A673 (cell line): ENCODE measurements around the gene PEPD. TPM values are rescaled to one million over a fixed set of nuclear protein-coding genes. Genes with fewer than 3 reads are reported as not detected.

Experiments used
- BruUV-seq: library from RNA; stranded (reverse); fragments of 400-500 nt; replicated peaks from 2 replicates; lab custom pipeline; 2021; lab: Mats Ljungman, UMichigan
- CTCF ChIA-PET: fragments of 300-600 bp; sonication (Branson Sonifier 250); formaldehyde crosslinking; loops from one replicate; lab custom pipeline; 2022; ENCODE audit warnings: antibody characterized with exemption; lab: Charles Lee
- POLR2A ChIA-PET: fragments of 300-600 bp; sonication (Branson Sonifier 250); formaldehyde crosslinking; loops from one replicate; lab custom pipeline; 2022; ENCODE audit warnings: antibody characterized with exemption; ENCODE audit not compliant: low non-redundant PET; lab: Charles Lee
- DNase-seq: peaks from one replicate; pipeline ENCODE4 v3.0.0-alpha.2; 2015; ENCODE audit warnings: low spot score
- H3K27ac ChIP-seq: fragments of 200-600 bp; sonication (generic); 2 replicates; pipeline ENCODE4 v1.5.1; 2016; ENCODE audit warnings: mixed run types, low read depth, mild to moderate bottlenecking, mixed read lengths, antibody characterized with exemption, low read length; ENCODE audit not compliant: poor library complexity, severe bottlenecking
- H3K27me3 ChIP-seq: fragments of 200-600 bp; sonication (generic); replicated peaks from 2 replicates; pipeline ENCODE4 v1.6.1; 2017; ENCODE audit warnings: mixed run types, low read depth, mild to moderate bottlenecking, mixed read lengths, antibody characterized with exemption, low read length; ENCODE audit not compliant: insufficient read depth, poor library complexity
- H3K36me3 ChIP-seq: fragments of 200-600 bp; sonication (generic); 2 replicates; pipeline ENCODE4 v1.6.1; 2016; ENCODE audit warnings: mixed run types, mild to moderate bottlenecking, mixed read lengths, antibody characterized with exemption, low read length; ENCODE audit not compliant: insufficient read depth, poor library complexity, severe bottlenecking
- H3K4me1 ChIP-seq: fragments of 200-600 bp; sonication (generic); 2 replicates; pipeline ENCODE4 v1.6.1; 2017; ENCODE audit warnings: mixed run types, mild to moderate bottlenecking, mixed read lengths, antibody characterized with exemption, low read length; ENCODE audit not compliant: insufficient read depth, poor library complexity, severe bottlenecking
- H3K4me3 ChIP-seq: fragments of 200-600 bp; sonication (generic); 2 replicates; pipeline ENCODE4 v1.5.1; 2016; ENCODE audit warnings: low read depth, mixed run types, mild to moderate bottlenecking, mixed read lengths, low read length; ENCODE audit not compliant: poor library complexity, severe bottlenecking
- H3K9me3 ChIP-seq: fragments of 200-600 bp; sonication (generic); 2 replicates; pipeline ENCODE4 v1.6.1; 2016; ENCODE audit warnings: mixed run types, low read depth, mild to moderate bottlenecking, mixed read lengths, antibody characterized with exemption, low read length; ENCODE audit not compliant: poor library complexity, severe bottlenecking
- EZH2 ChIP-seq: fragments of 200-600 bp; sonication (generic); IDR thresholded peaks from 2 replicates; pipeline ENCODE4 v1.6.1; 2017; ENCODE audit warnings: borderline replicate concordance, low read depth, mild to moderate bottlenecking, mixed read lengths, antibody characterized with exemption, low read length; ENCODE audit not compliant: poor library complexity, severe bottlenecking
- intact Hi-C: fragments of 100-400 bp; cut with micrococcal nuclease; formaldehyde crosslinking; loops from one replicate; pipeline ENCODE4 v1.10.0; 2022; ENCODE audit not compliant: unreplicated experiment
- total RNA-seq: library from RNA; stranded (reverse); gene quantifications from 2 replicates; pipeline ENCODE4 v1.2.3, GENCODE V29; 2021
- TF ChIP-seq, protein P1 (sequence below): fragments of 300-800, 200-600 bp; sonication (generic); conservative IDR thresholded peaks from 2 replicates; pipeline ENCODE4 v1.5.1; 2017; ENCODE audit warnings: low read depth, mild to moderate bottlenecking, antibody characterized with exemption, low read length, moderate library complexity, mixed read lengths

The PEPD gene
- total RNA-seq, 1 experiment from 2014 or later, result 82.2 TPM

DNA sequence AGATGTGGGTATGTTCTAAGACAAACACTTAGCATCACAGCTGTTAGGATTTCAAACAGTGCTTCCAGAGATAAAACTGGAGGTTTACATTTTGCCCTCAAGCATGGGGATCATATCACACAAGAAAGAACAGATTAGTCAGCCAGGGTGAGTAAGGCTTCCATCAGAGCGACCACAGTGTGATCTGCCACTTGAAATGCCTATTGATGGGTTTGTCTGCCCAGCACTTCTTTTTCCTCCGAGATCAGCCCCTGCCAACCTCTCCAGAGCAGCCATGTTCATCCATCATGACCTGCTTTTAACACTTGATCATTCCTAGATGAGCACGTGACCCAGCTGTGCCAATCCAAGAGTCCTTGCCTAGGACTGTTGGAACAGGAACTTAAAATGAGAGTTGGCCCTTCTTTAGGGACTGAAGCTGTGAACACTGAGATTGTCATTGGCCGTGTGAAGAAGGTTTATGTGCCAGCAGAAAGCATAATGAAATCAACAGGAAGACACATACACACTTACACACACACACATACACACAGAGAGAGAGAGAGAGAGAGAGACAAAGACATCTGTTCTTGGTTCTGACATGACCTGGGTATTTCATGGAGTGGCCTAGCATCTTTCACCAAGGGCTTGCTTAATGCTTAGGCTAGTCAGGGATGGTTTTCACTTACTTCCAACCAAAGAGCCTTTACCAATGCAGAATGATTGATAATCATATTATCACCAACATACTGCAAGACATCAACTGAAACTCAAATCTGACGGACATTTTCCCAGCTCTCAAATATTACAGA lies 153.3 kb downstream of the PEPD start:
- no peaks in the 10 kb centered on the region for H3K36me3 ChIP-seq
- intact Hi-C loops, result no loop called here
- H3K4me1 ChIP-seq, result no peaks in the 10 kb centered on the region
- no peaks in the 10 kb centered on the region for H3K27me3 ChIP-seq
- no peak overlapping the region for H3K27ac ChIP-seq
- no peak for TF ChIP-seq EZH2
- POLR2A ChIA-PET, result interaction anchor here (0.6 kb wide), 1 partner anchor 787 kb away, joined by 3 read pairs; the partner anchor contains the start of gene PDCD5
- H3K4me3 ChIP-seq, result no peak overlapping the region
- BruUV-seq, result no TSS peak
- CTCF ChIA-PET, result no interaction called here
- no peaks in the 10 kb centered on the region for H3K9me3 ChIP-seq
- DNase-seq, result no peak

DNA sequence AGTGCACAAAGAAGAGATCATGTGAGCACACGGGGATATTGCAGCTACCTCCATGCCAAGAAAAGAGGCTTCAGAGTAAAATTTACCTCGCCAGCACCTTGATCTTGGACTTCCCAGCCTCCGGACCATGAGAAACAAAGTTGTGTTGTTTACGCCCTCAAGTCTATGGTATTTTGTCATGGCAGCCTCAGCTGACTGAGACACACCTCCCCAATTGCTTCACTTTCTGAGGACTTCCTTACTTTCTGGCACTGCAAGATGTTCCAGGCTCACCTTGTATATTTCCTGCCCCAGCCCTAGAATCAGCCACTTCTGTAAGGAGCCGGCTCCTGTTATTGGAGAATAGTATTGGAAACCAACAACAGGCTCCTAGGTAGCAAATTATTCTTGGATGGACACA lies 154.7 kb downstream of the PEPD start:
- no peaks in the 10 kb centered on the region for H3K4me1 ChIP-seq
- POLR2A ChIA-PET, result no interaction called here

DNA sequence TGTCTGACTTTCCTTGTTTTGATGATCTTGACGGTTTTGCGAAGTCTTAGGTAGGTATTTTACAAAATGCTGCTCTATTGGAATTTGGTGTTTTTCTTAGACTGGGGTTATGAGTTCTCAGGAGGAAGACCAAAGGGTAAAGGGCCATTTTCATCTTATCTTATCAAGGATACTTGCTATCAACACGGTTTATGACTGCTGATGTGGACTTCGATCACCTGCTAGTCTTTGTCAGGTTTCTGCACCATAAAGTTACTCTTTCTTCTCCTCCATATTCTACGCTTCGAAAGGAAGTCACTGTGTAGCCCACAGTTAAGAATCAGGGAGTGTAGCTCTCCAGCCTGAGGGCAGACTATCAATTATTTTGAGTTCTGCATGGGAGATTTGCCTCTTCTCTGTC lies 155.5 kb downstream of the PEPD start:
- H3K9me3 ChIP-seq, result no peaks in the 10 kb centered on the region
- H3K4me1 ChIP-seq, result no peaks in the 10 kb centered on the region
- BruUV-seq, result no TSS peak
- no peak overlapping the region for H3K27ac ChIP-seq
- no peak overlapping the region for H3K4me3 ChIP-seq
- H3K36me3 ChIP-seq, result no peaks in the 10 kb centered on the region
- CTCF ChIA-PET, result no interaction called here
- no peak for TF ChIP-seq EZH2
- TF ChIP-seq, protein P1, sequence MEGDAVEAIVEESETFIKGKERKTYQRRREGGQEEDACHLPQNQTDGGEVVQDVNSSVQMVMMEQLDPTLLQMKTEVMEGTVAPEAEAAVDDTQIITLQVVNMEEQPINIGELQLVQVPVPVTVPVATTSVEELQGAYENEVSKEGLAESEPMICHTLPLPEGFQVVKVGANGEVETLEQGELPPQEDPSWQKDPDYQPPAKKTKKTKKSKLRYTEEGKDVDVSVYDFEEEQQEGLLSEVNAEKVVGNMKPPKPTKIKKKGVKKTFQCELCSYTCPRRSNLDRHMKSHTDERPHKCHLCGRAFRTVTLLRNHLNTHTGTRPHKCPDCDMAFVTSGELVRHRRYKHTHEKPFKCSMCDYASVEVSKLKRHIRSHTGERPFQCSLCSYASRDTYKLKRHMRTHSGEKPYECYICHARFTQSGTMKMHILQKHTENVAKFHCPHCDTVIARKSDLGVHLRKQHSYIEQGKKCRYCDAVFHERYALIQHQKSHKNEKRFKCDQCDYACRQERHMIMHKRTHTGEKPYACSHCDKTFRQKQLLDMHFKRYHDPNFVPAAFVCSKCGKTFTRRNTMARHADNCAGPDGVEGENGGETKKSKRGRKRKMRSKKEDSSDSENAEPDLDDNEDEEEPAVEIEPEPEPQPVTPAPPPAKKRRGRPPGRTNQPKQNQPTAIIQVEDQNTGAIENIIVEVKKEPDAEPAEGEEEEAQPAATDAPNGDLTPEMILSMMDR, result no peak
- no peak for DNase-seq
- intact Hi-C loops, result no loop called here
- no peaks in the 10 kb centered on the region for H3K27me3 ChIP-seq
- POLR2A ChIA-PET, result no interaction called here

More for the DNA sequence above, 154.7 kb downstream of the PEPD start:
- H3K9me3 ChIP-seq, result no peaks in the 10 kb centered on the region
- H3K27ac ChIP-seq, result no peak overlapping the region
- CTCF ChIA-PET, result no interaction called here
- H3K36me3 ChIP-seq, result no peaks in the 10 kb centered on the region
- no TSS peak for BruUV-seq
- TF ChIP-seq, protein P1, result no peak
- TF ChIP-seq EZH2, result no peak
- H3K4me3 ChIP-seq, result no peak overlapping the region
- DNase-seq, result no peak
- intact Hi-C loops, result no loop called here
- no peaks in the 10 kb centered on the region for H3K27me3 ChIP-seq
